OCI-LY1 (cell line): ENCODE results near the gene ALG2.

Experiments
- H2AFZ ChIP-seq: fragments of 200-600 bp; sonication (generic), shearing (Covaris generic); 2 replicates; pipeline ENCODE4 v1.6.0; 2014; ENCODE audit warnings: antibody characterized with exemption, mild to moderate bottlenecking, low read length
- H3F3A ChIP-seq: fragments of 200-600 bp; sonication (generic), shearing (Covaris generic); 2 replicates; pipeline ENCODE4 v1.6.0; 2014; ENCODE audit warnings: mild to moderate bottlenecking, antibody characterized with exemption, low read length, moderate library complexity; ENCODE audit not compliant: insufficient read depth
- H3K27ac ChIP-seq: fragments of 200-600 bp; sonication (generic); 2 replicates; pipeline ENCODE4 v1.5.1; 2014; ENCODE audit warnings: low read length, mixed run types, mild to moderate bottlenecking, low read depth; ENCODE audit not compliant: poor library complexity, severe bottlenecking
- H3K27me3 ChIP-seq: fragments of 200-600 bp; sonication (generic); 2 replicates; pipeline ENCODE4 v1.6.0; 2014; ENCODE audit warnings: antibody characterized with exemption, mild to moderate bottlenecking, low read length, moderate library complexity; ENCODE audit not compliant: insufficient read depth
- H3K36me3 ChIP-seq: fragments of 200-600 bp; sonication (generic); 2 replicates; pipeline ENCODE4 v1.6.1; 2014; ENCODE audit warnings: mild to moderate bottlenecking, antibody characterized with exemption, low read length, moderate library complexity, mixed read lengths; ENCODE audit not compliant: insufficient read depth
- H3K4me1 ChIP-seq: fragments of 200-600 bp; sonication (generic); 2 replicates; pipeline ENCODE4 v1.5.1; 2014; ENCODE audit warnings: mild to moderate bottlenecking, low read length, moderate library complexity; ENCODE audit not compliant: insufficient read depth, severe bottlenecking
- H3K4me2 ChIP-seq: fragments of 200-600 bp; sonication (generic), shearing (Covaris generic); 2 replicates; pipeline ENCODE4 v1.6.1; 2014; ENCODE audit warnings: low read length
- H3K4me3 ChIP-seq: fragments of 200-600 bp; sonication (generic); 2 replicates; pipeline ENCODE4 v1.5.1; 2014; ENCODE audit warnings: low read length, low read depth, mild to moderate bottlenecking, mixed read lengths; ENCODE audit not compliant: poor library complexity, severe bottlenecking
- H3K79me2 ChIP-seq: fragments of 200-600 bp; shearing (Covaris generic); 2 replicates; pipeline ENCODE4 v1.6.1; 2016; ENCODE audit warnings: mixed run types, low read length, mixed read lengths; ENCODE audit not compliant: insufficient read depth
- H3K9ac ChIP-seq: fragments of 200-600 bp; sonication (generic), shearing (Covaris generic); 2 replicates; pipeline ENCODE4 v1.6.1; 2014; ENCODE audit warnings: mild to moderate bottlenecking, low read length, mixed read lengths
- H3K9me2 ChIP-seq: fragments of 200-600 bp; sonication (generic), shearing (Covaris generic); 2 replicates; pipeline ENCODE4 v1.6.1; 2014; ENCODE audit warnings: low read depth, mild to moderate bottlenecking, low read length, mixed read lengths
- H3K9me3 ChIP-seq: fragments of 200-600 bp; shearing (Covaris generic); 2 replicates; pipeline ENCODE4 v1.6.1; 2014; ENCODE audit warnings: low read length, mixed read lengths
- H4K20me1 ChIP-seq: fragments of 200-600 bp; sonication (generic), shearing (Covaris generic); 2 replicates; pipeline ENCODE4 v1.6.0; 2016; ENCODE audit warnings: mild to moderate bottlenecking, low read length; ENCODE audit not compliant: insufficient read depth
- CTCF ChIP-seq: fragments of 200-600 bp; sonication (generic), shearing (Covaris generic); IDR thresholded peaks from 2 replicates; pipeline ENCODE4 v1.5.1; 2017; ENCODE audit warnings: mild to moderate bottlenecking, antibody characterized with exemption, low read length, moderate library complexity, mixed read lengths
- EZH2 ChIP-seq: fragments of 200-600 bp; sonication (generic), shearing (Covaris generic); IDR thresholded peaks from 2 replicates; pipeline ENCODE4 v1.8.0; 2017; ENCODE audit warnings: borderline replicate concordance, mixed run types, mild to moderate bottlenecking, antibody characterized with exemption, low read length, moderate library complexity, mixed read lengths

The ALG2 gene

GRCh38 chr9:99235069-99235468, 13.3 kb upstream of the ALG2 start:
- H3F3A ChIP-seq, result no peaks in the 10 kb centered on the region
- peaks cover 56% of the 10 kb centered on the region for H3K36me3 ChIP-seq
- no peaks in the 10 kb centered on the region for H3K27me3 ChIP-seq
- H3K27ac ChIP-seq, result peak overlapping the region; percentile 99
- no peaks in the 10 kb centered on the region for H3K9me2 ChIP-seq
- no peak for TF ChIP-seq CTCF
- peak overlapping the region; percentile 55 for H3K4me2 ChIP-seq
- H2AFZ ChIP-seq, result no peak overlapping the region
- H3K4me1 ChIP-seq, result peaks cover 88% of the 10 kb centered on the region
- no peaks in the 10 kb centered on the region for H3K79me2 ChIP-seq
- H3K9me3 ChIP-seq, result no peaks in the 10 kb centered on the region
- H3K9ac ChIP-seq, result peak overlapping the region; percentile 52
- no peaks in the 10 kb centered on the region for H4K20me1 ChIP-seq
- peak overlapping the region; percentile 9 for H3K4me3 ChIP-seq

- Histone ChIP-seq H3K4me2 (peak overlapping the region; percentile 55), H3K36me3 (peaks cover 60% of the 10 kb centered on the region), H3K79me2 (no peaks in the 10 kb centered on the region), H3K9me3 (no peaks in the 10 kb centered on the region), H3K9ac (peak overlapping the region; percentile 52), H3K4me3 (peak overlapping the region; percentile 9), H3K27ac (peak overlapping the region; percentile 99), H4K20me1 (no peaks in the 10 kb centered on the region), H3F3A (no peaks in the 10 kb centered on the region), H3K27me3 (no peaks in the 10 kb centered on the region), H3K9me2 (no peaks in the 10 kb centered on the region), H2AFZ (no peak overlapping the region), H3K4me1 (peaks cover 84% of the 10 kb centered on the region)
- TF ChIP-seq CTCF (no peak), EZH2 (no peak)
Observed at GRCh38 chr9:99234618-99235017, 12.9 kb upstream of the ALG2 start.

- Histone ChIP-seq H3K4me3 (no peak overlapping the region), H3F3A (no peaks in the 10 kb centered on the region), H2AFZ (no peak overlapping the region), H3K4me1 (peaks cover 55% of the 10 kb centered on the region), H3K9ac (peak overlapping the region; percentile 40; the same call in 1 of the 2 replicates), H3K9me2 (no peaks in the 10 kb centered on the region), H3K79me2 (no peaks in the 10 kb centered on the region), H3K27ac (peak overlapping the region; percentile 99), H3K36me3 (peaks cover 60% of the 10 kb centered on the region), H3K4me2 (no peak overlapping the region; the same call in 1 of the 2 replicates), H3K27me3 (no peaks in the 10 kb centered on the region), H4K20me1 (no peaks in the 10 kb centered on the region), H3K9me3 (no peaks in the 10 kb centered on the region)
- TF ChIP-seq EZH2 (no peak), CTCF (peak; percentile 97)
Observed at GRCh38 chr9:99231711-99232110, 10.0 kb upstream of the ALG2 start.
